Heart left ventricle (tissue), 16 donors: ENCODE results near the gene EGR4. TPM values are rescaled to one million over a fixed set of nuclear protein-coding genes. Genes with fewer than 3 reads are reported as not detected.

Experiments
- ATAC-seq, 4 donors: fragments of 200-7000 bp; cut with Tn5 transposase; one replicate each; pipeline ENCODE4 v1.9.1; 2020 to 2022; ENCODE audit warnings: moderate library complexity in 4 of 4, mild to moderate bottlenecking in 3 of 4, moderate number of reproducible peaks in 1 of 4
- DNase-seq, 5 donors: peaks; one replicate each; pipeline ENCODE4 v3.0.0-alpha.2; 2020
- H3K27ac ChIP-seq, 12 donors: fragments of 200-600 bp; sonication (generic) in 4 of 12; one replicate each; pipeline versions ENCODE4 v1.5.0 to v1.8.0; 2016 to 2022; ENCODE audit warnings: mild to moderate bottlenecking in 2 of 12
- H3K27me3 ChIP-seq, 9 donors: fragments of 200-600 bp; sonication (generic) in 2 of 9; one replicate each; pipeline versions ENCODE4 v1.5.1 to v1.8.0; 2016 to 2022; ENCODE audit warnings: mild to moderate bottlenecking in 3 of 9
- H3K36me3 ChIP-seq, 9 donors: fragments of 200-600 bp; sonication (generic) in 2 of 9; one replicate each; pipeline versions ENCODE4 v1.5.0 to v1.8.0; 2018 to 2022; ENCODE audit warnings: mild to moderate bottlenecking in 2 of 9
- H3K4me1 ChIP-seq, 12 donors: fragments of 200-600 bp; sonication (generic) in 4 of 12; one replicate each; pipeline versions ENCODE4 v1.5.0 to v1.8.0; 2016 to 2022; ENCODE audit warnings: mild to moderate bottlenecking in 3 of 12
- H3K4me3 ChIP-seq, 12 donors: fragments of 200-600 bp; sonication (generic) in 4 of 12; one replicate each; pipeline versions ENCODE4 v1.5.0 to v1.8.0; 2017 to 2022; ENCODE audit warnings: mild to moderate bottlenecking in 9 of 12, moderate library complexity in 4 of 12
- H3K9me3 ChIP-seq, 12 donors: fragments of 200-600 bp; sonication (generic) in 4 of 12; one replicate each; pipeline versions ENCODE4 v1.5.0 to v1.8.0; 2016 to 2022; ENCODE audit warnings: mild to moderate bottlenecking in 1 of 12
- POLR2A ChIP-seq, 2 donors: fragments of 450-650 bp; IDR thresholded peaks; one replicate each; pipeline ENCODE4 v1.6.1; 2017; ENCODE audit warnings: antibody characterized with exemption in 2 of 2, mild to moderate bottlenecking in 2 of 2, moderate library complexity in 2 of 2
- WGBS, 4 donors: extraction: QIAGEN DNeasy Blood & Tissue Kit in 2 of 4; methylation state at CpG; one replicate each; pipeline versions ENCODE4 v1.1.5 to v1.1.7; 2013 to 2018; 5-methylcytosine and 5-hydroxymethylcytosine counted together
- intact Hi-C, 10 donors: fragments of 100-400 bp; cut with DNase I; formaldehyde crosslinking; loops; one replicate each; pipeline versions ENCODE4 v1.11.1 to v1.14.2; 2022
- polyA plus RNA-seq, 2 donors: library from polyadenylated mRNA; stranded (reverse); fragments of 200-250 nt; gene quantifications; one replicate each; pipeline ENCODE4 v1.2.3, GENCODE V29; 2013
- total RNA-seq, 9 donors: library from RNA; depleted of rRNA in 2 of 9; stranded (reverse); fragments of >200 nt in 2 of 9; fragmentation: NEBNext Ultra II Directional in 3 of 9; extraction: Animal tissue kit (Norgen Biotek cat#: 25700) in 3 of 9; gene quantifications; one replicate each; pipeline versions ENCODE4 v1.1.0 to v1.2.4, GENCODE V29; 2016 to 2023
- TF ChIP-seq, protein P1 (sequence below), 12 donors: fragments of 200-600 bp; sonication (generic) in 4 of 12; IDR thresholded peaks; one replicate each; pipeline versions ENCODE4 v1.5.0 to v1.8.0; 2018 to 2022; ENCODE audit warnings: antibody characterized with exemption in 12 of 12, mild to moderate bottlenecking in 5 of 12
- donor health status: ischemic (EF 13 %, LVEDD 7.1; RV severe dilation, severe dysfunction).
- donor health status: healthy with polysubstance abuse.
- donor health status: DM: no; HTN: yes; CAD: no.
- donor health status: DM: no; HTN: no; CAD: no.
- donor health status: ischemic (EF 25% LVEDD 6.9; RV normal size, moderate dysfunction).
- donor health status: ischemic (EF 25% LVEDD 5.7; RV mildly dilated, moderate dysfunction).
- donor health status: healthy.
- donor health status: DM: yes; HTN: yes; CAD: no.
- donor health status: ischemic (EF 35%, LVEDD 5.7; RV mildly dilated, moderate dysfunction).
- donor health status: nonischemic (EF 11% LVEDD 7.7; RV severe dilation, severe dysfunction).
- donor health status: DM: yes; HTN: yes; CAD: no.
- donor health status: PGD.
- donor health status: ischemic (EF 29% LVEDD 5.4; RV normal size, mild dysfunction).
- donor health status: nonischemic (EF 23%, LVEDD 6.1; RV moderate dilation, normal function).

EGR4 gene
- total and polyA plus RNA-seq, 11 donors = not detected

DNA sequence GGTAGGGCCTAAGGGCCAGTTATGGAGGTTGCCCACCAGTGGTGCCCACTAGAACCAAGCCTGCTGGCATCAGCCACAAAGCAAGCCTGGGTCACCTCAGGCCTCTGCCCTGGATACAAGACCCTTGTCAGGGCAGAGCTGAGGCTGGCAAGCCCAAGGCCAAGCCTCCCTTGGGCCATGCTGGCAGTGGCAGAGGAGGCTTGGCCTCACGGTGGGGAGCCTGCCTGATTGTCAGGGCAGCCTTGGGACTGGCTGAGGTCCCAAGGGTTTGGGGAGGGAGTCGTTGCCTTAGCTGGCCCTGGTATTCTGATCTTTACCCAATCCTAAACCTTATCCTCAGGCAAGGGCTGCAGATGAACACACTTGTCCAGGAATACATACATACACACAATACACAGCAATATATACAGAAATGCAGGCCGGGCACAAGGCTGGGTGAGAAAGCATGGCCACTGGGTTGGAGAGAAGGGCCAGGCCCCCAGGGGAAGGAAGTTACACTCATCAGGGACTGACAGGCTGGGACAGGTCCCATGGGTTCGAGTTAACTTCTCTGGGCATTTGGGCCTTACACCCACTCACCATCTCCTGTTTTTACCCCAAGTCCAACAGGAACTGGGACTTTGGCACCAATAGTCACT lies 38.2 kb downstream of the EGR4 start:
- Histone ChIP-seq H3K4me1 (no peaks in the 10 kb centered on the region), H3K9me3 (no peaks in the 10 kb centered on the region), H3K36me3 (peaks cover 0 to 54% (median 48%) of the 10 kb centered on the region in 9 donors), H3K27me3 (no peaks in the 10 kb centered on the region), H3K4me3 (no peak overlapping the region), H3K27ac (no peak overlapping the region)
- WGBS, 4 donors = 66 to 79% (median 71%) methylated on average over 4 of the region's 4 CpGs
- ATAC-seq = no peak
- no peak for DNase-seq
- intact Hi-C loops = no loop called here
- no peak for TF ChIP-seq POLR2A (IDR thresholded peaks at IDR 0.05)
- TF ChIP-seq, protein P1, sequence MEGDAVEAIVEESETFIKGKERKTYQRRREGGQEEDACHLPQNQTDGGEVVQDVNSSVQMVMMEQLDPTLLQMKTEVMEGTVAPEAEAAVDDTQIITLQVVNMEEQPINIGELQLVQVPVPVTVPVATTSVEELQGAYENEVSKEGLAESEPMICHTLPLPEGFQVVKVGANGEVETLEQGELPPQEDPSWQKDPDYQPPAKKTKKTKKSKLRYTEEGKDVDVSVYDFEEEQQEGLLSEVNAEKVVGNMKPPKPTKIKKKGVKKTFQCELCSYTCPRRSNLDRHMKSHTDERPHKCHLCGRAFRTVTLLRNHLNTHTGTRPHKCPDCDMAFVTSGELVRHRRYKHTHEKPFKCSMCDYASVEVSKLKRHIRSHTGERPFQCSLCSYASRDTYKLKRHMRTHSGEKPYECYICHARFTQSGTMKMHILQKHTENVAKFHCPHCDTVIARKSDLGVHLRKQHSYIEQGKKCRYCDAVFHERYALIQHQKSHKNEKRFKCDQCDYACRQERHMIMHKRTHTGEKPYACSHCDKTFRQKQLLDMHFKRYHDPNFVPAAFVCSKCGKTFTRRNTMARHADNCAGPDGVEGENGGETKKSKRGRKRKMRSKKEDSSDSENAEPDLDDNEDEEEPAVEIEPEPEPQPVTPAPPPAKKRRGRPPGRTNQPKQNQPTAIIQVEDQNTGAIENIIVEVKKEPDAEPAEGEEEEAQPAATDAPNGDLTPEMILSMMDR (IDR thresholded peaks at IDR 0.05) = no peak

DNA sequence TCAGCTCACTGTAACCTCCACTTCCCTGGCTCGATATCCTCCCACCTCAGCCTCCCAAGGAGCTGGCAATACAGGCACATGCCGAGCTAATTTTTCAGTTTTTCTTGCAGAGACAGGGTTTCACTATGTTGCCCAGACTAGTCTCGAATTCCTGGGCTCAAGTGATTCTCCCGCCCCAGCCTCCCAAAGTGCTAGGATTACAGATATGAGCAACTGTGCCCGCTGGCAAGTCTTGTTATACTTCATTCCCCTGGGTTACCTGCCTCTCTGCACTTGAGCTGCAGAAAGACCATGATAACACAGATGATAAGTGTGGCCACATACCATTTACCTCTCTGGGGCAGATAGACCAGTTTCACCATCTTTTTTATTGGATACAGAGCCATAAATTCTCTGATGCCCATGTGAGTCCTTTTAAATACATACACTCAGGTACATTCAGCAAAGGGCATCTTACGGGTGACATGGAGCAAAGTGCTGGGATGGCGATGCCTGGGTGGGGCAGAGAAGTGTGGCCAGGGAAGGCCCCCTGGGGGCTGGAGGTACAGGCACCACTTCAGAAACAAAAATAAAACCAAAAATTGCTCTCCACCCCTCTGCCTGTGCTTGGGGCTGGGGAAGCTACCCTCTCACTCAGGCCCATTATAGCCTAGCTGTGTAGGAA lies 38.9 kb downstream of the EGR4 start:
- TF ChIP-seq, protein P1 (IDR thresholded peaks at IDR 0.05) = no peak
- no peak for TF ChIP-seq POLR2A (IDR thresholded peaks at IDR 0.05)
- WGBS, 4 donors = 93 to 98% (median 95%) methylated on average over 7 of the region's 7 CpGs
- intact Hi-C loops = no loop called here

DNA sequence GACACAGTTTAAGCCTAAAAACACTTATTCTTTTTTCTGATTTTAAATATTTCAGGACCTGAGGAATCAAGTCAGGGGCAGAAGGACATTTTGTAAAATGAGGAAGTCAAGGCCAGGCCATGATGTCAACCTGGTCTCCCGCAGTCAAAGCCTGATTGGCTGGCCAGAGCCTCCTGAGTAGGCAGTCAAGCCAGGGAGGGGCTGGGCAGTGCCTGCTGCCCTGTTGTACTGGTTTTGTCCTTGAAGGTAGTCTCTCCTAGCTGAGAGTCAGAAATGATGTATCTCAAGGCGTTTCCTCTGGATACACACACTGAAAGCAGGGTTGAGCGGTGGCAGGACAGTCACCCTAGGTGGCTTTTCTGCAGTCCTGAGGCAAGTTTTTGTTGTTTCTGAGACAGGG lies 39.4 kb downstream of the EGR4 start:
- no peak for TF ChIP-seq POLR2A (IDR thresholded peaks at IDR 0.05)
- TF ChIP-seq, protein P1 (IDR thresholded peaks at IDR 0.05) = no peak
- no peak for ATAC-seq
- Histone ChIP-seq H3K27me3 (no peaks in the 10 kb centered on the region), H3K4me1 (no peaks in the 10 kb centered on the region), H3K9me3 (no peaks in the 10 kb centered on the region), H3K27ac (no peak overlapping the region), H3K4me3 (no peak overlapping the region), H3K36me3 (peaks cover 0 to 66% (median 61%) of the 10 kb centered on the region in 9 donors)
- DNase-seq = no peak
- intact Hi-C loops = no loop called here
- WGBS, 4 donors = 86 to 94% (median 90%) methylated on average over 3 of the region's 3 CpGs

More for the DNA sequence above, 38.9 kb downstream of the EGR4 start:
- Histone ChIP-seq H3K27me3 (no peaks in the 10 kb centered on the region), H3K4me1 (no peaks in the 10 kb centered on the region), H3K4me3 (no peak overlapping the region), H3K9me3 (no peaks in the 10 kb centered on the region), H3K27ac (no peak overlapping the region), H3K36me3 (peaks cover 0 to 61% (median 55%) of the 10 kb centered on the region in 9 donors)
- DNase-seq (no peak), ATAC-seq (no peak)

DNA sequence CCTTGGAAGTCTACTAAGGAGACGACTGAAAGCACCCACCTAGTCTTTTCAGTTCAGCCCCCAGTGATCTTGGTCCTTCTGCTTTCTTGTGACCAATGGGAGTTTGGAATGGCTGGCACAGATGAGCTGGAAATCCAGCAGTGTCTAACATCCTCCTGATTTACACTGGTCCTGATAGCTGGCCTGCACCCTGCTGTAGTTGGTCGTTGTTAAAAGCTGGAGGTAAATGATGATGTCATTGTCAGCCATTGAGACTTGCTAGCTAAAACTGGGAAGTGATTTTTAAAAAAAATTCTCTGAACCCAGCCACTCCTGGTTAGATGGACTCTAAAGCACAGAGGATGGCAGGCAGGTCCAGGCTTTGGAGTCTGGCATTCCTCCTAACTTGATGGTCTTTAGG lies 39.9 kb downstream of the EGR4 start:
- DNase-seq (no peak), ATAC-seq (no peak)
- intact Hi-C loops = no loop called here
- TF ChIP-seq, protein P1 (IDR thresholded peaks at IDR 0.05) = no peak
- TF ChIP-seq POLR2A (IDR thresholded peaks at IDR 0.05) = no peak
- H3K27me3 ChIP-seq = no peaks in the 10 kb centered on the region
- peaks cover 0 to 71% (median 66%) of the 10 kb centered on the region in 9 donors for H3K36me3 ChIP-seq
- no peak overlapping the region for H3K4me3 ChIP-seq
- H3K27ac ChIP-seq = no peak overlapping the region
- WGBS, 4 donors = 38 to 69% (median 57%) methylated on average over 2 of the region's 2 CpGs
- no peaks in the 10 kb centered on the region for H3K4me1 ChIP-seq
- no peaks in the 10 kb centered on the region for H3K9me3 ChIP-seq
